HepG2 (cell line): ENCODE data around the gene GFPT1. TPM values are rescaled to one million over a fixed set of nuclear protein-coding genes. Genes with fewer than 3 reads are reported as not detected.

Experiments used
- CAMTA2 ChIP-seq: sonication (generic); formaldehyde crosslinking; IDR thresholded peaks from 2 replicates; pipeline ENCODE4 v1.4.0; 2020; ENCODE audit warnings: mild to moderate bottlenecking, missing genetic modification reagents, borderline replicate concordance
- FOXC1 ChIP-seq: sonication (generic); formaldehyde crosslinking; IDR thresholded peaks from 2 replicates; pipeline ENCODE4 v1.8.0; 2022; ENCODE audit warnings: mild to moderate bottlenecking, missing genetic modification reagents, borderline replicate concordance
- HMGXB3 ChIP-seq: sonication (generic); formaldehyde crosslinking; IDR thresholded peaks from 2 replicates; pipeline ENCODE4 v1.4.0; 2020; ENCODE audit warnings: missing genetic modification reagents, borderline replicate concordance
- IKZF1 ChIP-seq: fragments of 450-650 bp; IDR thresholded peaks from 2 replicates; pipeline ENCODE4 v1.7.1; 2016
- KDM2A ChIP-seq: sonication (generic); formaldehyde crosslinking; IDR thresholded peaks from 2 replicates; pipeline ENCODE4 v1.4.0; 2020; ENCODE audit warnings: low read depth, missing genetic modification reagents, borderline replicate concordance
- NCOA2 ChIP-seq: sonication (generic); formaldehyde crosslinking; IDR thresholded peaks from 2 replicates; pipeline ENCODE4 v1.8.0; 2022; ENCODE audit warnings: inconsistent platforms
- PAX8 ChIP-seq: sonication (generic); formaldehyde crosslinking; IDR thresholded peaks from 2 replicates; pipeline ENCODE4 v1.8.0; 2022; ENCODE audit warnings: mild to moderate bottlenecking, missing genetic modification reagents, borderline replicate concordance
- SNAPC5 ChIP-seq: sonication (generic); formaldehyde crosslinking; IDR thresholded peaks from 2 replicates; pipeline ENCODE4 v1.8.1; 2023; ENCODE audit warnings: mild to moderate bottlenecking, missing genetic modification reagents, borderline replicate concordance
- THYN1 ChIP-seq: sonication (generic); formaldehyde crosslinking; IDR thresholded peaks from 2 replicates; pipeline ENCODE4 v1.8.1; 2023; ENCODE audit warnings: low read depth, mild to moderate bottlenecking, moderate library complexity, missing genetic modification reagents, borderline replicate concordance
- ZNF235 ChIP-seq: sonication (generic); formaldehyde crosslinking; IDR thresholded peaks from 2 replicates; pipeline ENCODE4 v1.8.1; 2023; ENCODE audit warnings: mild to moderate bottlenecking, missing genetic modification reagents, borderline replicate concordance
- ZNF30 ChIP-seq: sonication (generic); formaldehyde crosslinking; IDR thresholded peaks from 2 replicates; pipeline ENCODE4 v1.5.0; 2020; ENCODE audit warnings: mild to moderate bottlenecking, missing genetic modification reagents
- ZNF512B ChIP-seq: sonication (generic); formaldehyde crosslinking; IDR thresholded peaks from 2 replicates; pipeline ENCODE4 v1.5.1; 2020; ENCODE audit warnings: missing genetic modification reagents, mild to moderate bottlenecking, borderline replicate concordance
- ZNF672 ChIP-seq: sonication (generic); formaldehyde crosslinking; IDR thresholded peaks from 2 replicates; pipeline ENCODE4 v1.8.1; 2022; ENCODE audit warnings: missing genetic modification reagents
- polyA plus RNA-seq, 8 experiments: library from polyadenylated mRNA; depleted of rRNA in 3 of 8; stranded (reverse) in 7 of 8; unstranded in 1 of 8; fragments of >200 nt; fragmentation: Illumina TruSeq in 4 of 8; extraction: Trizol in 4 of 8; gene quantifications; 2 replicates each; pipeline versions ENCODE4 v1.2.1 to v1.2.3, GENCODE V29; 2011 to 2016; ENCODE audit warnings: low read depth in 4 of 8, missing spikeins in 1 of 8, mixed read lengths in 1 of 8; ENCODE audit not compliant: insufficient read depth in 1 of 8
- total RNA-seq, 5 experiments: library from RNA; depleted of rRNA; stranded (reverse); fragments of >200 nt; fragmentation: Illumina TruSeq; extraction: Trizol; gene quantifications; 2 replicates each; pipeline ENCODE4 v1.2.3, GENCODE V29; 2016; ENCODE audit warnings: low read depth in 1 of 5

Gene GFPT1
- total and polyA plus RNA-seq, 2 of the 13 experiments (the other 11 are each of a cell fraction or from before 2014, with no cell fraction given), result 24.0 to 84.9 TPM

GRCh38 chr2:69386789-69387734, at the start of gene GFPT1 (continued):
- peak; percentile 53; the same call in 1 of the 2 replicates for TF ChIP-seq NCOA2 (CRISPR knock-in tag)
- no peak for TF ChIP-seq IKZF1
- TF ChIP-seq ZNF235 (CRISPR knock-in tag), result peak; percentile 89
- TF ChIP-seq ZNF672 (CRISPR knock-in tag), result peak; percentile 68; the same call in 1 of the 2 replicates
- no peak for TF ChIP-seq HMGXB3 (CRISPR knock-in tag)
- 0 out of 2 replicates have a peak, but pooled peaks have one; percentile 8 for TF ChIP-seq THYN1 (CRISPR knock-in tag)
- TF ChIP-seq KDM2A (CRISPR knock-in tag), result peak; percentile 87
- peak; percentile 87; the same call in 1 of the 2 replicates for TF ChIP-seq ZNF30 (CRISPR knock-in tag)
- peak; percentile 97 for TF ChIP-seq FOXC1
- TF ChIP-seq SNAPC5 (CRISPR knock-in tag), result peak; percentile 92
- TF ChIP-seq ZNF512B, result no peak
- TF ChIP-seq CAMTA2 (CRISPR knock-in tag), result peak; percentile 57; the same call in 1 of the 2 replicates
- TF ChIP-seq PAX8 (CRISPR knock-in tag), result peak; percentile 96; the same call in 1 of the 2 replicates
